Measurements from ENCODE around the gene PPM1H. TPM values are rescaled to one million over a fixed set of nuclear protein-coding genes. Genes with fewer than 3 reads are reported as not detected.
A peak's percentile ranks its signal among the peaks of the same experiment; 100 is the strongest.

PPM1H gene
- total RNA-seq, 1 donor from 2014 or later, result 0.49 TPM

- DNase-seq (ENCODE audit: extremely low spot score in 2 of 2), result no peak
- H3K36me3 ChIP-seq, result no peaks in the 10 kb centered on the region
- peaks cover 37% of the 10 kb centered on the region for H3K4me1 ChIP-seq
- H3K4me3 ChIP-seq, result no peak overlapping the region
- no peaks in the 10 kb centered on the region for H3K27me3 ChIP-seq
- no peak for TF ChIP-seq POLR2AphosphoS5 (IDR thresholded peaks at IDR 0.05; ENCODE audit: insufficient read depth in 1 of 2, low read depth in 1 of 2)
- no peak for TF ChIP-seq POLR2A (IDR thresholded peaks at IDR 0.05)
- TF ChIP-seq CTCF (IDR thresholded peaks at IDR 0.05), result no peak
- intact Hi-C loops (cut with DNase I), result no loop called here
- H3K9me3 ChIP-seq, result no peaks in the 10 kb centered on the region
- peak overlapping the region; percentile 85 for H3K27ac ChIP-seq
Observed at GRCh38 chr12:62713723-62714122, 221.2 kb downstream of the PPM1H start.

- no peak for DNase-seq (ENCODE audit: extremely low spot score in 2 of 2)
- Histone ChIP-seq H3K27ac (peak overlapping the region; percentile 85), H3K27me3 (no peaks in the 10 kb centered on the region), H3K4me1 (peaks cover 37% of the 10 kb centered on the region), H3K9me3 (no peaks in the 10 kb centered on the region), H3K4me3 (no peak overlapping the region), H3K36me3 (no peaks in the 10 kb centered on the region)
- intact Hi-C loops (cut with DNase I), result no loop called here
- TF ChIP-seq POLR2A (IDR thresholded peaks at IDR 0.05), result no peak
- TF ChIP-seq POLR2AphosphoS5 (IDR thresholded peaks at IDR 0.05; ENCODE audit: insufficient read depth in 1 of 2, low read depth in 1 of 2), result no peak
- no peak for TF ChIP-seq CTCF (IDR thresholded peaks at IDR 0.05)
Observed at GRCh38 chr12:62712681-62713573, 222.0 kb downstream of the PPM1H start.

GRCh38 chr12:62711631-62712241 lies 223.2 kb downstream of the PPM1H start:
- Histone ChIP-seq H3K27me3 (no peaks in the 10 kb centered on the region), H3K27ac (no peak overlapping the region), H3K4me1 (peaks cover 37% of the 10 kb centered on the region), H3K36me3 (no peaks in the 10 kb centered on the region), H3K4me3 (no peak overlapping the region), H3K9me3 (no peaks in the 10 kb centered on the region)
- no peak for DNase-seq (ENCODE audit: extremely low spot score in 2 of 2)
- intact Hi-C loops (cut with DNase I), result no loop called here
- TF ChIP-seq CTCF (IDR thresholded peaks at IDR 0.05), result no peak
- no peak for TF ChIP-seq POLR2AphosphoS5 (IDR thresholded peaks at IDR 0.05; ENCODE audit: insufficient read depth in 1 of 2, low read depth in 1 of 2)
- no peak for TF ChIP-seq POLR2A (IDR thresholded peaks at IDR 0.05)

- no peaks in the 10 kb centered on the region for H3K36me3 ChIP-seq
- no peak overlapping the region for H3K4me3 ChIP-seq
- no peak for DNase-seq (ENCODE audit: extremely low spot score in 2 of 2)
- no peaks in the 10 kb centered on the region for H3K9me3 ChIP-seq
- H3K27me3 ChIP-seq, result no peaks in the 10 kb centered on the region
- intact Hi-C loops (cut with DNase I), result no loop called here
- H3K4me1 ChIP-seq, result peaks cover 21% of the 10 kb centered on the region
- no peak overlapping the region for H3K27ac ChIP-seq
- TF ChIP-seq CTCF (IDR thresholded peaks at IDR 0.05), result no peak
Observed at GRCh38 chr12:62709311-62709710, 225.6 kb downstream of the PPM1H start.

GRCh38 chr12:62707939-62708338 lies 227.0 kb downstream of the PPM1H start:
- no peaks in the 10 kb centered on the region for H3K36me3 ChIP-seq
- peaks cover 21% of the 10 kb centered on the region for H3K4me1 ChIP-seq
- TF ChIP-seq POLR2AphosphoS5 (IDR thresholded peaks at IDR 0.05; ENCODE audit: insufficient read depth in 1 of 2, low read depth in 1 of 2) (no peak), POLR2A (IDR thresholded peaks at IDR 0.05) (no peak), CTCF (IDR thresholded peaks at IDR 0.05) (no peak)

More at GRCh38 chr12:62707939-62708338, 227.0 kb downstream of the PPM1H start:
- Histone ChIP-seq H3K4me3 (no peak overlapping the region), H3K9me3 (no peaks in the 10 kb centered on the region), H3K27me3 (no peaks in the 10 kb centered on the region), H3K27ac (no peak overlapping the region)
- no peak for DNase-seq (ENCODE audit: extremely low spot score in 2 of 2)
- intact Hi-C loops (cut with DNase I), result no loop called here

Measured in vagina (tissue), 2 donors.